Liver (tissue), 3 donors: Measurements from ENCODE around the gene ANKS1A.

Experiments
- ATF3 ChIP-seq: IDR thresholded peaks from 2 replicates; pipeline ENCODE4 v1.6.1; 2016; ENCODE audit warnings: antibody characterized with exemption
- CTCF ChIP-seq: fragments of 150-350 bp; IDR thresholded peaks from 2 replicates; pipeline ENCODE4 v1.5.1; 2017; ENCODE audit warnings: improper control_type of control experiment, low read depth, low read length; ENCODE audit not compliant: missing input control
- EGR1 ChIP-seq, 2 donors: IDR thresholded peaks; 2 replicates each; pipeline ENCODE4 v1.6.1; 2016 to 2018; ENCODE audit warnings: antibody characterized with exemption in 2 of 2, low read depth in 2 of 2
- FOXA1 ChIP-seq: IDR thresholded peaks from 2 replicates; pipeline ENCODE4 v1.6.1; 2016; ENCODE audit warnings: antibody characterized with exemption
- GABPA ChIP-seq, 2 donors: IDR thresholded peaks in 1 of 2; conservative IDR thresholded peaks in 1 of 2; 2 replicates each; pipeline ENCODE4 v1.6.1; 2016; ENCODE audit warnings: antibody characterized with exemption in 2 of 2, mild to moderate bottlenecking in 1 of 2, moderate library complexity in 1 of 2
- RAD21 ChIP-seq, 2 donors: IDR thresholded peaks; 2 replicates each; pipeline ENCODE4 v1.6.1; 2016; ENCODE audit warnings: antibody characterized with exemption in 2 of 2, mild to moderate bottlenecking in 2 of 2
- REST ChIP-seq: IDR thresholded peaks from 2 replicates; pipeline ENCODE4 v1.6.1; 2016; ENCODE audit warnings: antibody characterized with exemption, mild to moderate bottlenecking
- RXRA ChIP-seq, 2 donors: IDR thresholded peaks; 2 replicates each; pipeline ENCODE4 v1.6.1; 2017 to 2018; ENCODE audit warnings: antibody characterized with exemption in 2 of 2, mild to moderate bottlenecking in 1 of 2
- YY1 ChIP-seq: IDR thresholded peaks from 2 replicates; pipeline ENCODE4 v1.6.1; 2016; ENCODE audit warnings: antibody characterized with exemption, mild to moderate bottlenecking
- ZBTB33 ChIP-seq: IDR thresholded peaks from 2 replicates; pipeline ENCODE4 v1.6.1; 2016; ENCODE audit warnings: antibody characterized with exemption
- donor health status: healthy.
- donor health status: healthy.

DNA sequence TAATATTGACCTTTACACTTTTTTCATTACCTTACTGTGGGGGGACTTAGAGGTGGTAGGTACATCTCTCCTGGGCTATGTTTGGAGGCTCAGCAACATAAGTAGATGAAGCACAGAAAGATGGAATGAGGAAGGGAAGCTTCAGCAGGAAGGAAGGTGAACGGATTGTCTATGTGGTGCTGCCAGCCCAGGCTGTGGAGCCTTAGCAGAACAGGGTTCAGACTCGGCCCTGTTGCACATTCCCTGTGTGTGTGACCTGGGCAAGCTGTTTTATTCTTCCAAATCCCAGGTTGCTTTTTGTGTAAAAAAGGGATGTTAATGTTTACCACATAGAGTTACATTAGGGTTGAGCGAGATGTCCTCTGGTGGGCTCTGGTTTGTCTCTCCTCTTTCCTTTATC is 41.2 kb downstream of the ANKS1A start:
- no peak for TF ChIP-seq RAD21 (IDR thresholded peaks at IDR 0.05)
- no peak for TF ChIP-seq YY1
- no peak for TF ChIP-seq FOXA1
- TF ChIP-seq RXRA (IDR thresholded peaks at IDR 0.05): no peak
- no peak for TF ChIP-seq EGR1 (IDR thresholded peaks at IDR 0.05; ENCODE audit: low read depth in 2 of 2)
- no peak for TF ChIP-seq REST
- no peak for TF ChIP-seq CTCF
- TF ChIP-seq ATF3: no peak
- no peak for TF ChIP-seq ZBTB33
- no peak for TF ChIP-seq GABPA (IDR thresholded peaks at IDR 0.05 in 1 of 2, conservative IDR thresholded peaks at IDR 0.05 in 1 of 2)
